ENCODE measurements around the gene SLC8A2. TPM values are rescaled to one million over a fixed set of nuclear protein-coding genes. Genes with fewer than 3 reads are reported as not detected.

The SLC8A2 gene
- polyA plus RNA-seq, 1 donor (not counting 4 experiments of a cell fraction or from before 2014, with no cell fraction given), result 0.17 TPM

GRCh38 chr19:47499371-47499770, 27.7 kb upstream of the SLC8A2 start:
- H3K9me3 ChIP-seq (ENCODE audit: control insufficient read depth, low read depth, low read length), result no peaks in the 10 kb centered on the region
- H3K9me1 ChIP-seq (ENCODE audit: control insufficient read depth, extremely low read depth, insufficient read depth, low read length), result no peaks in the 10 kb centered on the region
- DNase-seq (ENCODE audit: low read depth, low spot score) (no peak), FAIRE-seq (no peak)
- H3K4me1 ChIP-seq (ENCODE audit: control insufficient read depth, extremely low read depth, insufficient read depth, low read length), result no peaks in the 10 kb centered on the region
- no peak overlapping the region for H3K4me3 ChIP-seq (ENCODE audit: control insufficient read depth in 2 of 3, extremely low read depth in 1 of 3, insufficient read depth in 2 of 3, low read depth in 1 of 3, low read length in 3 of 3)
- dilution Hi-C loops (cut with MboI; ENCODE audit: extremely low pct_ligation_motif_present, low sequenced_read_pairs), result no loop called here
- TF ChIP-seq, protein P1, sequence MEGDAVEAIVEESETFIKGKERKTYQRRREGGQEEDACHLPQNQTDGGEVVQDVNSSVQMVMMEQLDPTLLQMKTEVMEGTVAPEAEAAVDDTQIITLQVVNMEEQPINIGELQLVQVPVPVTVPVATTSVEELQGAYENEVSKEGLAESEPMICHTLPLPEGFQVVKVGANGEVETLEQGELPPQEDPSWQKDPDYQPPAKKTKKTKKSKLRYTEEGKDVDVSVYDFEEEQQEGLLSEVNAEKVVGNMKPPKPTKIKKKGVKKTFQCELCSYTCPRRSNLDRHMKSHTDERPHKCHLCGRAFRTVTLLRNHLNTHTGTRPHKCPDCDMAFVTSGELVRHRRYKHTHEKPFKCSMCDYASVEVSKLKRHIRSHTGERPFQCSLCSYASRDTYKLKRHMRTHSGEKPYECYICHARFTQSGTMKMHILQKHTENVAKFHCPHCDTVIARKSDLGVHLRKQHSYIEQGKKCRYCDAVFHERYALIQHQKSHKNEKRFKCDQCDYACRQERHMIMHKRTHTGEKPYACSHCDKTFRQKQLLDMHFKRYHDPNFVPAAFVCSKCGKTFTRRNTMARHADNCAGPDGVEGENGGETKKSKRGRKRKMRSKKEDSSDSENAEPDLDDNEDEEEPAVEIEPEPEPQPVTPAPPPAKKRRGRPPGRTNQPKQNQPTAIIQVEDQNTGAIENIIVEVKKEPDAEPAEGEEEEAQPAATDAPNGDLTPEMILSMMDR (optimal IDR thresholded peaks at IDR 0.05 in 1 of 3, IDR thresholded peaks at IDR 0.05 in 1 of 3, conservative IDR thresholded peaks at IDR 0.05 in 1 of 3; ENCODE audit: extremely low read depth in 1 of 3, insufficient read depth in 2 of 3, low read length in 3 of 3), result no peak
- TF ChIP-seq EZH2 (IDR thresholded peaks at IDR 0.05; ENCODE audit: low read length), result no peak
- H3K4me2 ChIP-seq (ENCODE audit: control insufficient read depth, extremely low read depth, insufficient read depth, low read depth, low read length), result no peak overlapping the region
- no peak overlapping the region for H3K27ac ChIP-seq (ENCODE audit: control insufficient read depth, insufficient read depth, low read length)
- H3K79me2 ChIP-seq (ENCODE audit: control insufficient read depth, insufficient read depth, low read length), result peaks cover 3% of the 10 kb centered on the region
- no peaks in the 10 kb centered on the region for H3K27me3 ChIP-seq (ENCODE audit: control insufficient read depth, extremely low read depth, insufficient read depth, low read length)
- H3K9ac ChIP-seq (ENCODE audit: control insufficient read depth, extremely low read depth, insufficient read depth, low read length), result no peak overlapping the region
- H4K20me1 ChIP-seq (ENCODE audit: control insufficient read depth, extremely low read depth, insufficient read depth, low read length), result peaks cover 2% of the 10 kb centered on the region
- no peak overlapping the region for H2AFZ ChIP-seq (ENCODE audit: control insufficient read depth, low read length)
- H3K36me3 ChIP-seq (ENCODE audit: control insufficient read depth in 2 of 2, extremely low read depth in 1 of 2, insufficient read depth in 2 of 2, low read length in 2 of 2), result peaks cover 42 to 48% of the 10 kb centered on the region in 2 experiments

DNA sequence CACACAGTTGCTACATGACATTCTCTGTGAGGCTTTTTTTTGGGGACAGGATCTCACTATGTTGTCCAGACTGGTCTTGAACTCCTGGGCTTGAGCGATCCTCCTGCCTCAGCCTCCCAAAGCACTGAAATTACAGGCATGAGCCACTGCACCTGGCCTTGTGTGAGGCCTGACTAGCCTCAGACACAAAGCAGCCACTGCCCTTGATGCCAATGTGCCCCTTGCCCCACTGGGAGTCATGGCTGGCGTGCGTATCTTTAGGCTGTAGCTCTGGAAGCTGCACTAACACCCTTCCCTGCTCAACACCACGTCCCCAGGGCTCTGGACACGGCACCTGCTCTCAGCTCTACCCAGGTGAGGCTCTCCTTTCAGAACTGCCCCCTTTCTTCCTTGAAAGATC, 26.9 kb upstream of the SLC8A2 start:
- no peaks in the 10 kb centered on the region for H3K27me3 ChIP-seq (ENCODE audit: control insufficient read depth, extremely low read depth, insufficient read depth, low read length)
- H3K4me3 ChIP-seq (ENCODE audit: control insufficient read depth in 2 of 3, extremely low read depth in 1 of 3, insufficient read depth in 2 of 3, low read depth in 1 of 3, low read length in 3 of 3), result no peak overlapping the region
- H3K36me3 ChIP-seq (ENCODE audit: control insufficient read depth in 2 of 2, extremely low read depth in 1 of 2, insufficient read depth in 2 of 2, low read length in 2 of 2), result peaks cover 42% of the 10 kb centered on the region in 2 experiments
- no peak overlapping the region for H3K9ac ChIP-seq (ENCODE audit: control insufficient read depth, extremely low read depth, insufficient read depth, low read length)
- peaks cover 6% of the 10 kb centered on the region for H4K20me1 ChIP-seq (ENCODE audit: control insufficient read depth, extremely low read depth, insufficient read depth, low read length)
- H3K79me2 ChIP-seq (ENCODE audit: control insufficient read depth, insufficient read depth, low read length), result peaks cover 3% of the 10 kb centered on the region
- H2AFZ ChIP-seq (ENCODE audit: control insufficient read depth, low read length), result no peak overlapping the region
- no peak overlapping the region for H3K27ac ChIP-seq (ENCODE audit: control insufficient read depth, insufficient read depth, low read length)
- H3K9me3 ChIP-seq (ENCODE audit: control insufficient read depth, low read depth, low read length), result no peaks in the 10 kb centered on the region
- FAIRE-seq (no peak), DNase-seq (ENCODE audit: low read depth, low spot score) (no peak)
- dilution Hi-C loops (cut with MboI; ENCODE audit: extremely low pct_ligation_motif_present, low sequenced_read_pairs), result no loop called here
- no peak for TF ChIP-seq EZH2 (IDR thresholded peaks at IDR 0.05; ENCODE audit: low read length)
- TF ChIP-seq, protein P1 (optimal IDR thresholded peaks at IDR 0.05 in 1 of 3, IDR thresholded peaks at IDR 0.05 in 1 of 3, conservative IDR thresholded peaks at IDR 0.05 in 1 of 3; ENCODE audit: extremely low read depth in 1 of 3, insufficient read depth in 2 of 3, low read length in 3 of 3), result no peak
- no peaks in the 10 kb centered on the region for H3K4me1 ChIP-seq (ENCODE audit: control insufficient read depth, extremely low read depth, insufficient read depth, low read length)
- H3K9me1 ChIP-seq (ENCODE audit: control insufficient read depth, extremely low read depth, insufficient read depth, low read length), result no peaks in the 10 kb centered on the region
- H3K4me2 ChIP-seq (ENCODE audit: control insufficient read depth, extremely low read depth, insufficient read depth, low read depth, low read length), result no peak overlapping the region
